ENCODE results near the gene ATP1B1.
A peak's percentile ranks its signal among the peaks of the same experiment; 100 is the strongest.

Gene ATP1B1

GRCh38 chr1:169106095-169106920, at the start of gene ATP1B1:
Gene ATP1B1 (plus strand): TSS chr1:169106690. CDS start chr1:169106830, 140 bp downstream.
- DNase-seq: peak; percentile 63

- DNase-seq: no peak
Observed at GRCh38 chr1:169059421-169059820, 47.1 kb upstream of the ATP1B1 start.

GRCh38 chr1:169060043-169060722, 46.3 kb upstream of the ATP1B1 start:
- peak; percentile 18 for DNase-seq

- DNase-seq: no peak
Observed at GRCh38 chr1:169060919-169061639, 45.4 kb upstream of the ATP1B1 start.

GRCh38 chr1:169062152-169062551, 44.3 kb upstream of the ATP1B1 start:
- no peak for DNase-seq

GRCh38 chr1:169064103-169064502, 42.4 kb upstream of the ATP1B1 start:
- no peak for DNase-seq

GRCh38 chr1:169070547-169070946, 35.9 kb upstream of the ATP1B1 start:
- DNase-seq: no peak

- DNase-seq: no peak
Observed at GRCh38 chr1:169070958-169071357, 35.5 kb upstream of the ATP1B1 start.

GRCh38 chr1:169072945-169073725, 33.4 kb upstream of the ATP1B1 start:
- DNase-seq: peak; percentile 63

GRCh38 chr1:169078163-169078883, 28.2 kb upstream of the ATP1B1 start:
- DNase-seq: no peak

GRCh38 chr1:169081503-169082123, 24.9 kb upstream of the ATP1B1 start:
- no peak for DNase-seq

- DNase-seq: no peak
Observed at GRCh38 chr1:169085911-169086310, 20.6 kb upstream of the ATP1B1 start.

GRCh38 chr1:169086603-169087455, 19.7 kb upstream of the ATP1B1 start:
- DNase-seq: peak; percentile 25

GRCh38 chr1:169087876-169088275, 18.6 kb upstream of the ATP1B1 start:
- DNase-seq: no peak

- DNase-seq: no peak
Observed at GRCh38 chr1:169089776-169090175, 16.7 kb upstream of the ATP1B1 start.

- no peak for DNase-seq
Observed at GRCh38 chr1:169090308-169090899, 16.1 kb upstream of the ATP1B1 start.

- DNase-seq: no peak
Observed at GRCh38 chr1:169090900-169091311, 15.6 kb upstream of the ATP1B1 start.

- no peak for DNase-seq
Observed at GRCh38 chr1:169091480-169091941, 15.0 kb upstream of the ATP1B1 start.

GRCh38 chr1:169092399-169092798, 14.1 kb upstream of the ATP1B1 start:
- DNase-seq: no peak

Data from NCI-H748 treated with DMSO at 0.1 percent for 48 hours (cell line).